CD4-positive, alpha-beta T cell (primary cell): ENCODE data around the gene LEPR. TPM values are rescaled to one million over a fixed set of nuclear protein-coding genes. Genes with fewer than 3 reads are reported as not detected.

Experiments used
- ATAC-seq: fragments of 200-7000 bp; cut with Tn5 transposase; one replicate; pipeline ENCODE4 v1.10.0; 2022; ENCODE audit warnings: mild to moderate bottlenecking; ENCODE audit not compliant: poor library complexity
- CTCF ChIA-PET: fragments of 350-600 bp; sonication (Branson Sonifier 250); formaldehyde crosslinking; loops from one replicate; lab custom pipeline; 2021; ENCODE audit warnings: antibody characterized with exemption, inconsistent platforms; lab: Charles Lee
- POLR2A ChIA-PET: fragments of 350-600 bp; sonication (Branson Sonifier 250); formaldehyde crosslinking; loops from one replicate; lab custom pipeline; 2021; ENCODE audit warnings: antibody characterized with exemption, inconsistent platforms; lab: Charles Lee
- DNase-seq, 14 experiments: peaks; one replicate each; pipeline ENCODE4 v3.0.0-alpha.2; 2013 to 2020; ENCODE audit warnings: mixed read lengths in 2 of 14
- H3K27ac ChIP-seq, 2 donors: one replicate each; pipeline versions ENCODE4 v1.5.1 to v1.7.0; 2013; ENCODE audit warnings: low read length in 2 of 2, low read depth in 1 of 2, mild to moderate bottlenecking in 1 of 2
- H3K27me3 ChIP-seq, 2 experiments: 1 replicate in 1 of 2; 2 replicates in 1 of 2; pipeline versions ENCODE4 v1.6.1 to v1.7.0; 2013; ENCODE audit warnings: low read length in 2 of 2, control low read depth in 1 of 2, mild to moderate bottlenecking in 1 of 2, moderate library complexity in 1 of 2; ENCODE audit not compliant: insufficient read depth in 2 of 2, control insufficient read depth in 1 of 2
- H3K36me3 ChIP-seq: one replicate; pipeline ENCODE4 v1.6.1; 2013; ENCODE audit warnings: low read length, control low read depth; ENCODE audit not compliant: insufficient read depth
- H3K4me1 ChIP-seq: one replicate; pipeline ENCODE4 v1.6.1; 2013; ENCODE audit warnings: low read length, control low read depth; ENCODE audit not compliant: insufficient read depth
- H3K4me3 ChIP-seq: one replicate; pipeline ENCODE4 v1.5.1; 2013; ENCODE audit warnings: mild to moderate bottlenecking, low read length, moderate library complexity
- H3K9me3 ChIP-seq, 2 experiments: 1 replicate in 1 of 2; 2 replicates in 1 of 2; pipeline versions ENCODE4 v1.6.1 to v1.7.0; 2013; ENCODE audit warnings: low read length in 2 of 2, mild to moderate bottlenecking in 2 of 2, control low read depth in 1 of 2, moderate library complexity in 1 of 2; ENCODE audit not compliant: control insufficient read depth in 1 of 2, insufficient read depth in 1 of 2
- H3K27ac Mint-ChIP-seq: one replicate; pipeline ENCODE4 v1.8.0; 2020; ENCODE audit warnings: mixed read lengths
- H3K27me3 Mint-ChIP-seq: one replicate; pipeline ENCODE4 v1.8.0; 2021; ENCODE audit warnings: mixed read lengths
- H3K36me3 Mint-ChIP-seq: one replicate; pipeline ENCODE4 v1.8.0; 2021; ENCODE audit warnings: low read depth, mixed read lengths
- H3K4me1 Mint-ChIP-seq: one replicate; pipeline ENCODE4 v1.8.0; 2021; ENCODE audit warnings: low read depth, mixed read lengths
- H3K4me3 Mint-ChIP-seq: one replicate; pipeline ENCODE4 v1.8.0; 2020; ENCODE audit warnings: mild to moderate bottlenecking, mixed read lengths
- H3K9me3 Mint-ChIP-seq: one replicate; pipeline ENCODE4 v1.8.0; 2020; ENCODE audit warnings: mixed read lengths
- CTCF ChIP-seq: fragments of 200-600 bp; IDR thresholded peaks from one replicate; pipeline ENCODE4 v1.8.0; 2022; ENCODE audit warnings: antibody characterized with exemption, mild to moderate bottlenecking
- intact Hi-C, 2 experiments: fragments of 100-400 bp; cut with DNase I in 1 of 2; cut with micrococcal nuclease in 1 of 2; formaldehyde crosslinking; loops; one replicate each; pipeline versions ENCODE4 v1.15.1 to v1.9.0; 2023 to 2025; cut with DNase I, micrococcal nuclease
- total RNA-seq, 174 experiments: library from RNA in 2 of 174; stranded (reverse) in 2 of 174; gene quantifications; one replicate each; pipeline ENCODE4 v1.2.3 and lab custom pipeline; 2021 to 2026

LEPR gene
- total RNA-seq, 2 experiments from 2014 or later: 0.58 to 0.59 TPM

- Histone ChIP-seq H3K4me1 (no peaks in the 10 kb centered on the region), H3K36me3 (no peaks in the 10 kb centered on the region), H3K27ac (no peak overlapping the region), H3K27me3 (no peaks in the 10 kb centered on the region), H3K9me3 (no peaks in the 10 kb centered on the region), H3K4me3 (no peak overlapping the region)
- H3K27ac Mint-ChIP-seq: no peak overlapping the region
- H3K4me3 Mint-ChIP-seq: no peak overlapping the region
- H3K4me1 Mint-ChIP-seq: no peaks in the 10 kb centered on the region
- POLR2A ChIA-PET: no interaction called here
- no peak for DNase-seq
- no peaks in the 10 kb centered on the region for H3K36me3 Mint-ChIP-seq
- H3K27me3 Mint-ChIP-seq: no peaks in the 10 kb centered on the region
- CTCF ChIA-PET: no interaction called here
- no peak for TF ChIP-seq CTCF
- no peaks in the 10 kb centered on the region for H3K9me3 Mint-ChIP-seq
- ATAC-seq: no peak
- intact Hi-C loops: no loop called here
Observed at GRCh38 chr1:65401612-65402011, 18.9 kb upstream of the LEPR start.

GRCh38 chr1:65404941-65405340, 15.5 kb upstream of the LEPR start:
- POLR2A ChIA-PET: no interaction called here
- no peaks in the 10 kb centered on the region for H3K27me3 Mint-ChIP-seq
- Histone ChIP-seq H3K27me3 (no peaks in the 10 kb centered on the region), H3K27ac (no peak overlapping the region), H3K9me3 (no peaks in the 10 kb centered on the region), H3K4me1 (no peaks in the 10 kb centered on the region), H3K4me3 (no peak overlapping the region), H3K36me3 (no peaks in the 10 kb centered on the region)
- TF ChIP-seq CTCF: no peak
- DNase-seq (no peak), ATAC-seq (no peak)
- intact Hi-C loops: no loop called here
- no peaks in the 10 kb centered on the region for H3K4me1 Mint-ChIP-seq
- H3K9me3 Mint-ChIP-seq: no peaks in the 10 kb centered on the region
- no peaks in the 10 kb centered on the region for H3K36me3 Mint-ChIP-seq
- H3K27ac Mint-ChIP-seq: no peak overlapping the region
- H3K4me3 Mint-ChIP-seq: no peak overlapping the region
- CTCF ChIA-PET: no interaction called here

- CTCF ChIA-PET: no interaction called here
- Mint-ChIP-seq H3K9me3 (no peaks in the 10 kb centered on the region), H3K27ac (no peak overlapping the region), H3K4me1 (no peaks in the 10 kb centered on the region), H3K4me3 (no peak overlapping the region), H3K36me3 (peaks cover 4% of the 10 kb centered on the region), H3K27me3 (peaks cover 19% of the 10 kb centered on the region)
- H3K27me3 ChIP-seq: no peaks in the 10 kb centered on the region
- intact Hi-C loops: no loop called here
- H3K9me3 ChIP-seq: no peaks in the 10 kb centered on the region
- TF ChIP-seq CTCF: no peak
- no peaks in the 10 kb centered on the region for H3K36me3 ChIP-seq
- no peak for DNase-seq
- no peaks in the 10 kb centered on the region for H3K4me1 ChIP-seq
- POLR2A ChIA-PET: no interaction called here
- no peak for ATAC-seq
- no peak overlapping the region for H3K27ac ChIP-seq
- H3K4me3 ChIP-seq: no peak overlapping the region
Observed at GRCh38 chr1:65407877-65408276, 12.6 kb upstream of the LEPR start.
